Measurements from ENCODE around the gene ZNF593OS. TPM values are rescaled to one million over a fixed set of nuclear protein-coding genes. Genes with fewer than 3 reads are reported as not detected.

ZNF593OS gene
- total RNA-seq (2021; ENCODE audit: unreplicated experiment): not detected
- 0.71 and 0.83 TPM in 2 replicates for polyA plus RNA-seq (2012)
- not detected for Bru-seq, nascent RNA
- BruChase-seq, experiment 1, labeled RNA remaining after a 6-hour chase: percentile 9 among the genes with signal in this experiment
- BruChase-seq, experiment 2, labeled RNA remaining after a 2-hour chase: not detected
- long read RNA-seq: 0 reads

DNA sequence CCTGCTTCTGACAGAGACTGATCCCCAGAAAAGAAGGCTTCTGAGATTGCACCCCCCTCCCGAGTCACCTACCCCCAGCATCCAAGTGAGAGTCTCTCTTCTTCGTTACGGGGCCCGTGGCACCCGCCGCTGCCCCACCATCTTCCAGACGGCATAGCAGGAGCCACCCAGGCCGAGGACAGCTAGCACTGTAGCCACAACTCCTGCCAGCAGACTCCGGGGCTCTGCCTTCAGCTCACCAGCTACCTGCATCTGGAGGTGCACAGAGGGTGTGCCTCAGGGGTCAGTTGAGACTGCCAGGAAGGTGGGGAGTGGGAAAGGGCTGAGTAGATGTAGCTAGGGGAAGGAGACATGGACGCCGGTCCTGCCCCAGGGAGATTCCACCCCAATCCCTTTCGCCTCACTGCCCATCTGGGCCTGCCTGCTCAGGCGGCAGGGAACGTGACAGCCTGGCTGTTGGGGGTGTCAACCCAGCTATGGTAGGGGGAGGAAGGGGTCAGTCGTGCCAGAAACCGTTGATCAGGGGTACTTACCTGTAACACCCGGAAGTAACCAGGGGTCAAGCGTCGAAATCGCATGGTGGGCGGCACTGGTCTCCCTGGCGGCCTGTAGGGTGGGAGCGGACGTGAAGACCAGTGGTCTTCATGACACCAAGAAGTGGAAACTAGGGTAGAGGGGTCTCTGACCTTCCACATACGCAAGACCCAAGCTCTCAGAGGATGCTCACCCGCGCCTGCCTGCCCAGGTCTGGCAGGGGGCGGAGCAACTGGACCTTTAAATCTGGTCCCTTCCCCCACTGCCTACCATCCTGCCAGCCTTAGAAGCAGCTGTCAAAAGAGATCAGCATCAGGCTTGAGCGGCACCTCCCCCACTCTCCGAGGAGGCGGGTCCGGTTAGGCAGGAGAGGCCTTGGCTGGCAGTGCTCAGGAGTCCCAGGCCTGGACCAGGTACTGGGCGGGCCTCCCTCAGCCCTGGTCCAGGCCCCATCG is at the start of gene ZNF593OS:
TSS of gene ZNF593OS (minus strand) at position 749 of the 989 bp plus-strand sequence. CDS start at position 578, 171 bp downstream.
- Histone ChIP-seq H3K4me3 (replicated peaks in 1 of 2; ENCODE audit: low read depth in 1 of 2, low read length in 2 of 2) (peak within 1 kb of the TSS; percentile 89 to 96), H3K9me3 (ENCODE audit: control insufficient read depth in 1 of 2, insufficient read depth in 1 of 2, low read depth in 1 of 2, low read length in 2 of 2) (no peaks in the 10 kb centered on the region), H3K4me1 (ENCODE audit: control insufficient read depth in 1 of 2, insufficient read depth in 2 of 2, low read length in 2 of 2) (peaks cover 4 to 22% of the 10 kb centered on the region in 2 experiments; a peak in 3 of 4 replicates), H3K9me2 (ENCODE audit: insufficient read depth) (no peaks in the 10 kb centered on the region), H3K27ac (ENCODE audit: low read depth, low read length) (peak within 1 kb of the TSS; percentile 74), H3K27me3 (ENCODE audit: insufficient read depth, low read length) (no peaks in the 10 kb centered on the region), H3K79me2 (ENCODE audit: insufficient read depth, low read length) (peaks cover 20% of the 10 kb centered on the region), H3K4me2 (ENCODE audit: low read length) (peak within 1 kb of the TSS; percentile 98), H3K9ac (ENCODE audit: low read length) (peak within 1 kb of the TSS; percentile 93), H3K36me3 (ENCODE audit: control insufficient read depth in 1 of 2, insufficient read depth in 2 of 2, low read length in 2 of 2) (no peaks in the 10 kb centered on the region; a peak in 1 of 4 replicates), H4K20me1 (ENCODE audit: insufficient read depth) (no peaks in the 10 kb centered on the region), H2AFZ (ENCODE audit: low read depth, low read length, poor library complexity, severe bottlenecking) (no peak within 1 kb of the TSS)
- ChIA-PET POLR2A (no interaction called here), CTCF (no interaction called here), RAD21 (ENCODE audit: low non-redundant PET in 1 of 2, low total read pairs in 2 of 2, uncharacterized antibody in 2 of 2, unreplicated experiment in 2 of 2) (no interaction called here)
- intact Hi-C loops (cut with micrococcal nuclease): no loop called here
- TF ChIP-seq, protein P1, sequence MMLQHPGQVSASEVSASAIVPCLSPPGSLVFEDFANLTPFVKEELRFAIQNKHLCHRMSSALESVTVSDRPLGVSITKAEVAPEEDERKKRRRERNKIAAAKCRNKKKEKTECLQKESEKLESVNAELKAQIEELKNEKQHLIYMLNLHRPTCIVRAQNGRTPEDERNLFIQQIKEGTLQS (IDR thresholded peaks at IDR 0.05): no peak
- TF ChIP-seq, protein P2, sequence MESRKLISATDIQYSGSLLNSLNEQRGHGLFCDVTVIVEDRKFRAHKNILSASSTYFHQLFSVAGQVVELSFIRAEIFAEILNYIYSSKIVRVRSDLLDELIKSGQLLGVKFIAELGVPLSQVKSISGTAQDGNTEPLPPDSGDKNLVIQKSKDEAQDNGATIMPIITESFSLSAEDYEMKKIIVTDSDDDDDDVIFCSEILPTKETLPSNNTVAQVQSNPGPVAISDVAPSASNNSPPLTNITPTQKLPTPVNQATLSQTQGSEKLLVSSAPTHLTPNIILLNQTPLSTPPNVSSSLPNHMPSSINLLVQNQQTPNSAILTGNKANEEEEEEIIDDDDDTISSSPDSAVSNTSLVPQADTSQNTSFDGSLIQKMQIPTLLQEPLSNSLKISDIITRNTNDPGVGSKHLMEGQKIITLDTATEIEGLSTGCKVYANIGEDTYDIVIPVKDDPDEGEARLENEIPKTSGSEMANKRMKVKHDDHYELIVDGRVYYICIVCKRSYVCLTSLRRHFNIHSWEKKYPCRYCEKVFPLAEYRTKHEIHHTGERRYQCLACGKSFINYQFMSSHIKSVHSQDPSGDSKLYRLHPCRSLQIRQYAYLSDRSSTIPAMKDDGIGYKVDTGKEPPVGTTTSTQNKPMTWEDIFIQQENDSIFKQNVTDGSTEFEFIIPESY (IDR thresholded peaks at IDR 0.05; ENCODE audit: extremely low read depth, insufficient replicate concordance, low read length): no peak
- TF ChIP-seq YY1 (IDR thresholded peaks at IDR 0.05; ENCODE audit: extremely low read depth, insufficient replicate concordance, low read depth, low read length): no peak
- no peak for TF ChIP-seq SP1 (IDR thresholded peaks at IDR 0.05; ENCODE audit: low read depth)
- no peak for TF ChIP-seq SRF (IDR thresholded peaks at IDR 0.05; ENCODE audit: low read depth)
- no peak for TF ChIP-seq JUND (IDR thresholded peaks at IDR 0.05)
- TF ChIP-seq SIN3A (IDR thresholded peaks at IDR 0.05; ENCODE audit: low read depth): no peak
- TF ChIP-seq EZH2 (IDR thresholded peaks at IDR 0.05): no peak
- no peak for TF ChIP-seq CBX3 (IDR thresholded peaks at IDR 0.05; ENCODE audit: low read depth)
- TF ChIP-seq ZFX (IDR thresholded peaks at IDR 0.05): no peak
- TF ChIP-seq CEBPB (IDR thresholded peaks at IDR 0.05; ENCODE audit: low read depth): no peak
- TF ChIP-seq, protein P3, sequence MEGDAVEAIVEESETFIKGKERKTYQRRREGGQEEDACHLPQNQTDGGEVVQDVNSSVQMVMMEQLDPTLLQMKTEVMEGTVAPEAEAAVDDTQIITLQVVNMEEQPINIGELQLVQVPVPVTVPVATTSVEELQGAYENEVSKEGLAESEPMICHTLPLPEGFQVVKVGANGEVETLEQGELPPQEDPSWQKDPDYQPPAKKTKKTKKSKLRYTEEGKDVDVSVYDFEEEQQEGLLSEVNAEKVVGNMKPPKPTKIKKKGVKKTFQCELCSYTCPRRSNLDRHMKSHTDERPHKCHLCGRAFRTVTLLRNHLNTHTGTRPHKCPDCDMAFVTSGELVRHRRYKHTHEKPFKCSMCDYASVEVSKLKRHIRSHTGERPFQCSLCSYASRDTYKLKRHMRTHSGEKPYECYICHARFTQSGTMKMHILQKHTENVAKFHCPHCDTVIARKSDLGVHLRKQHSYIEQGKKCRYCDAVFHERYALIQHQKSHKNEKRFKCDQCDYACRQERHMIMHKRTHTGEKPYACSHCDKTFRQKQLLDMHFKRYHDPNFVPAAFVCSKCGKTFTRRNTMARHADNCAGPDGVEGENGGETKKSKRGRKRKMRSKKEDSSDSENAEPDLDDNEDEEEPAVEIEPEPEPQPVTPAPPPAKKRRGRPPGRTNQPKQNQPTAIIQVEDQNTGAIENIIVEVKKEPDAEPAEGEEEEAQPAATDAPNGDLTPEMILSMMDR (IDR thresholded peaks at IDR 0.05 in 2 of 3, conservative IDR thresholded peaks at IDR 0.05 in 1 of 3; ENCODE audit: borderline replicate concordance in 1 of 3, insufficient read depth in 1 of 3, low read depth in 2 of 3, low read length in 2 of 3): no peak
- TF ChIP-seq EZH2phosphoT487 (IDR thresholded peaks at IDR 0.05; ENCODE audit: borderline replicate concordance): no peak
- TF ChIP-seq, protein P4, sequence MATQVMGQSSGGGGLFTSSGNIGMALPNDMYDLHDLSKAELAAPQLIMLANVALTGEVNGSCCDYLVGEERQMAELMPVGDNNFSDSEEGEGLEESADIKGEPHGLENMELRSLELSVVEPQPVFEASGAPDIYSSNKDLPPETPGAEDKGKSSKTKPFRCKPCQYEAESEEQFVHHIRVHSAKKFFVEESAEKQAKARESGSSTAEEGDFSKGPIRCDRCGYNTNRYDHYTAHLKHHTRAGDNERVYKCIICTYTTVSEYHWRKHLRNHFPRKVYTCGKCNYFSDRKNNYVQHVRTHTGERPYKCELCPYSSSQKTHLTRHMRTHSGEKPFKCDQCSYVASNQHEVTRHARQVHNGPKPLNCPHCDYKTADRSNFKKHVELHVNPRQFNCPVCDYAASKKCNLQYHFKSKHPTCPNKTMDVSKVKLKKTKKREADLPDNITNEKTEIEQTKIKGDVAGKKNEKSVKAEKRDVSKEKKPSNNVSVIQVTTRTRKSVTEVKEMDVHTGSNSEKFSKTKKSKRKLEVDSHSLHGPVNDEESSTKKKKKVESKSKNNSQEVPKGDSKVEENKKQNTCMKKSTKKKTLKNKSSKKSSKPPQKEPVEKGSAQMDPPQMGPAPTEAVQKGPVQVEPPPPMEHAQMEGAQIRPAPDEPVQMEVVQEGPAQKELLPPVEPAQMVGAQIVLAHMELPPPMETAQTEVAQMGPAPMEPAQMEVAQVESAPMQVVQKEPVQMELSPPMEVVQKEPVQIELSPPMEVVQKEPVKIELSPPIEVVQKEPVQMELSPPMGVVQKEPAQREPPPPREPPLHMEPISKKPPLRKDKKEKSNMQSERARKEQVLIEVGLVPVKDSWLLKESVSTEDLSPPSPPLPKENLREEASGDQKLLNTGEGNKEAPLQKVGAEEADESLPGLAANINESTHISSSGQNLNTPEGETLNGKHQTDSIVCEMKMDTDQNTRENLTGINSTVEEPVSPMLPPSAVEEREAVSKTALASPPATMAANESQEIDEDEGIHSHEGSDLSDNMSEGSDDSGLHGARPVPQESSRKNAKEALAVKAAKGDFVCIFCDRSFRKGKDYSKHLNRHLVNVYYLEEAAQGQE (IDR thresholded peaks at IDR 0.05; ENCODE audit: low read depth): no peak
- TF ChIP-seq ZNF274 (IDR thresholded peaks at IDR 0.05; ENCODE audit: low read depth, low read length): no peak
- DNase-seq (ENCODE audit: low read depth, low spot score): no peak
- ATAC-seq: no peak
- BruUV-seq (replicated peaks): no TSS peak
